GM04504 (cell line): ENCODE measurements around the gene PLCB1.

ENCODE experiments used
- DNase-seq: peaks from one replicate; pipeline ENCODE4 v3.0.0-alpha.2; 2012; ENCODE audit warnings: low read depth

Gene PLCB1

GRCh38 chr20:8726460-8726859 is 594.4 kb downstream of the PLCB1 start:
- DNase-seq = no peak

GRCh38 chr20:8735014-8735413 is 602.9 kb downstream of the PLCB1 start:
- no peak for DNase-seq

GRCh38 chr20:8735674-8736073 is 603.6 kb downstream of the PLCB1 start:
- DNase-seq = no peak

GRCh38 chr20:8740265-8740664 is 608.2 kb downstream of the PLCB1 start:
- no peak for DNase-seq

- no peak for DNase-seq
These were observed 612.3 kb downstream of the PLCB1 start for GRCh38 chr20:8744228-8744844.

GRCh38 chr20:8749101-8749500 is 617.0 kb downstream of the PLCB1 start:
- DNase-seq = peak; percentile 73

GRCh38 chr20:8749986-8750385 is 617.9 kb downstream of the PLCB1 start:
- peak; percentile 26 for DNase-seq

GRCh38 chr20:8755340-8756118 is 623.5 kb downstream of the PLCB1 start:
- no peak for DNase-seq

GRCh38 chr20:8756410-8756809 is 624.3 kb downstream of the PLCB1 start:
- DNase-seq = peak; percentile 78

GRCh38 chr20:8757146-8757545 is 625.1 kb downstream of the PLCB1 start:
- peak; percentile 91 for DNase-seq

- DNase-seq = peak; percentile 35
These were observed 632.4 kb downstream of the PLCB1 start for GRCh38 chr20:8764344-8764962.

- DNase-seq = no peak
These were observed 634.9 kb downstream of the PLCB1 start for GRCh38 chr20:8766868-8767390.

GRCh38 chr20:8774412-8774811 is 642.3 kb downstream of the PLCB1 start:
- no peak for DNase-seq

- DNase-seq = no peak
These were observed 645.8 kb downstream of the PLCB1 start for GRCh38 chr20:8777911-8778310.

GRCh38 chr20:8778387-8778786 is 646.3 kb downstream of the PLCB1 start:
- DNase-seq = no peak

- DNase-seq = no peak
These were observed 648.8 kb downstream of the PLCB1 start for GRCh38 chr20:8780915-8781314.

- DNase-seq = peak; percentile 51
These were observed 650.7 kb downstream of the PLCB1 start for GRCh38 chr20:8782804-8783203.

- no peak for DNase-seq
These were observed 651.7 kb downstream of the PLCB1 start for GRCh38 chr20:8783734-8784133.

- DNase-seq = no peak
These were observed 654.3 kb downstream of the PLCB1 start for GRCh38 chr20:8786383-8786782.

GRCh38 chr20:8787090-8787489 is 655.0 kb downstream of the PLCB1 start:
- no peak for DNase-seq

- DNase-seq = no peak
These were observed 656.2 kb downstream of the PLCB1 start for GRCh38 chr20:8788275-8788674.

GRCh38 chr20:8788831-8789230 is 656.8 kb downstream of the PLCB1 start:
- no peak for DNase-seq

- peak; percentile 27 for DNase-seq
These were observed 658.5 kb downstream of the PLCB1 start for GRCh38 chr20:8790442-8791074.
